HPDE6-E6E7 (cell line): ENCODE results near the gene RPS15.
"Not testable (repeated sequence)": the region's sequence is repeated elsewhere in the genome, so short reads cannot be mapped to it uniquely, and the experiment has no call there.

Experiments
- DNase-seq: peaks from one replicate; pipeline ENCODE4 v3.0.0; 2011; ENCODE audit warnings: missing footprints; ENCODE audit errors: extremely low spot score

Gene RPS15

DNA sequence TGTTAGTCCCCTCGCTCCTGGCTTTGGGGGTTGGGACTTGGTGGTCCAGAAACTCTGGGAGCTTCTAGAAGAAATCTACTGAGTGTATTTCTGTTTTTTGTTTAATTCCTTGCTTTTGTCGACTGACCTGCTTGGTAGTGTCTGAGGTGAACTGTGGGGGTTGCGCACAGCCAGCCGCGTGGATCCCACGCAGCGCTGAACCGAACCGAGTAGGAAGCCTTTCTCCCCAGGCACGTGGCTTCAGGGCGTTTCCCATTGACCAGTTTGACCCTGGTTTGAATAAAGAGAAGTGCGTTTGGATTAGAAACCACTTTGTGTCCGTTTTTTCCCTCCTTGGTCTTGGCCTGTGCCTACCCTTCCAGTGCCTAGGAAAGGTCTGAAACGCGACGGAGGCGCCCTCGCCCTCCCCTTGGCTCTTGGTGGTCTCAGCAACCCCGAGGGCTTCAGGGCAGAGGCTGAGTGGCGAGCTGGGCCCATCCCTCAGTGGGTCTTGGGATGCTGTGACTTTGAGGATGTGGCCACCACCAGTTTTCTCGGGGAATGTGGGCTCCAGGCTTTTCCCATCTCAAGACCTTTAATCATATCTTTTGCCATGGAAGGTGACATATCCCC, 2.7 kb upstream of the RPS15 start:
- DNase-seq: no peak

DNA sequence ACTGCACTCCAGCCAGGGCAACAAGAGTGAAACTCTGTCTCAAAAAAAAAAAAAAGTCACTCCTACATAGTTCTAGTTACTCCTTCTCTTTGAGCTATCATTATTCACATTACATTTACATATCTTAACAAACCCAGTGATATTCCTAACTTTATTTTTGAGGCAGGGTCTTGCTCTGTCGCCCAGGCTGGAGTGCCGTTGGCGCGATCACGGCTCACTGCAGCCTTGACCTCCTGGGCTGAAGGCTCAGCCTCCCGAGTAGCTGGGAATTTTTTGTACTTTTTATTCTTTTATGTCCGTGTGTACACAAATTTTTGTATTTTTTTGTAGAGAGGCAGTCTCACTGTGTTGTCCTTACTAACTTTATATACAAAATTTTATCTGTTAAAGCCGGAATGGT, 587 bp upstream of the RPS15 start:
- no peak for DNase-seq

DNA sequence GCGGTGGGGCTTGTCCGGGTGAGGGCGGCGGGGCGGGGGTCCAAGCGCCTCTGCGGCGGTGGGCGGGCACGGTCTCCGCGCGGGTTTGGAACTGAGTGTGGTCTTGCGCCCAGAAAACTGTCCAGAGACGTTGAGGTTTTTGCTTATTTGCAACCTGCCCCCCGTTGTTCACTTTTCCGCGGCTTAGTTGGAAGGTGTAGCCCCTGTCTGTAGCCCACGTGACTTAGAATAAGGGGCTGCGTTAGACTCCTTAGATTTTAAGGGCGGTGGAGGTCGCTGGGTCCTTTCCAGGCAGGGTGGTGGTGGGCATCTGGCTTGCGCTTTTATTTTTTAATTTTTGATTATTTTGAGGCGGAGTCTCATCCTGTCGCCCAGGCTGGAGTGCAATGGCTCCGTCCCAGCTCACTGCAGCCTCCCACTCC, 748 bp downstream of the RPS15 start:
- DNase-seq: no peak

DNA sequence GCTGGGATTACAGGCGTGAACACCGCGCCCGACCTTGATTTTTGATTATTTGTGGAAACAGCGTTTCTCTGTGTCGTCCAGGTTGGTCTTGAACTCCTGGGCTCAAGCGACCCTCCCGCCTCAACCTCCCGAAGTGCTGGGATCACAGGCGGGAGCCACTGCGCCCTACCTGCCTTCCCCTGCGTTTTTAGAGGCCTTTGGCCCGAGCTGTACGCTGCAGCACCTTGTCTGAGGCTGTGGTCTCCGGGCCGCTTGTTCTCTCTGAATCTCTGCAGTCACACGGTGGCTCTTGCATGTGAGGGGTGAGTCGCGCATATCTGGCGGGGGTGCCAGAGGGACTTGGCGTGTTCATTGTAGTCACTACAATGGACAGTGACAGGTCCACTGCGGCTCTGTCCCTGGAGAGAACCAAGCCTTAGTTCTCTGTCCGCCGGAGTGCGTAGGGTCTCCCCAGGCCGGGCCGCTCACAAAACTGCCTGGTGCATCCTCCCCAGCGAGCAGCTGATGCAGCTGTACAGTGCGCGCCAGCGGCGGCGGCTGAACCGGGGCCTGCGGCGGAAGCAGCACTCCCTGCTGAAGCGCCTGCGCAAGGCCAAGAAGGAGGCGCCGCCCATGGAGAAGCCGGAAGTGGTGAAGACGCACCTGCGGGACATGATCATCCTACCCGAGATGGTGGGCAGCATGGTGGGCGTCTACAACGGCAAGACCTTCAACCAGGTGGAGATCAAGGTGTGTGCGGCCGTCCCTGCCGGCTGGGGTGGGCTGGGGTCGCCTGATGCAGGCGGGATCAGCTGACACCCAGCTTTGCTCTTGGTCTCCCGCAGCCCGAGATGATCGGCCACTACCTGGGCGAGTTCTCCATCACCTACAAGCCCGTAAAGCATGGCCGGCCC, 1.6 kb downstream of the RPS15 start:
- DNase-seq: not testable (repeated sequence)

DNA sequence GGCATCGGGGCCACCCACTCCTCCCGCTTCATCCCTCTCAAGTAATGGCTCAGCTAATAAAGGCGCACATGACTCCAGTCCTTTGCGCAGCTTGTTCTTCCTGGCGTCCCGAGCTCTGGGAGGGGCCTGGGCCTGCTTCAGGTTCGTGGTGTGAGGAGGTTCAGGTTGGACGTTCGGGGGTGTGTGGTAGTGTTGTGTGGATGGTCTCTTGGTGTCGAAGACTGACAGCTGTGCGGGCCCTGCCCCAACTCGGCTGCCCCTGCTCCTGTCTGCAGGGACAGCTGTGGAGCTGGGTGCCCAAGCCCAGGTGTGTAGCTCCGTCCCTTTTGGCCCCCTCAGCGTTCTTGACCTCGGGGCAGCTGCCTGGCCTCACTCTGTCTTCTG, 2.2 kb downstream of the RPS15 start:
- DNase-seq: no peak

DNA sequence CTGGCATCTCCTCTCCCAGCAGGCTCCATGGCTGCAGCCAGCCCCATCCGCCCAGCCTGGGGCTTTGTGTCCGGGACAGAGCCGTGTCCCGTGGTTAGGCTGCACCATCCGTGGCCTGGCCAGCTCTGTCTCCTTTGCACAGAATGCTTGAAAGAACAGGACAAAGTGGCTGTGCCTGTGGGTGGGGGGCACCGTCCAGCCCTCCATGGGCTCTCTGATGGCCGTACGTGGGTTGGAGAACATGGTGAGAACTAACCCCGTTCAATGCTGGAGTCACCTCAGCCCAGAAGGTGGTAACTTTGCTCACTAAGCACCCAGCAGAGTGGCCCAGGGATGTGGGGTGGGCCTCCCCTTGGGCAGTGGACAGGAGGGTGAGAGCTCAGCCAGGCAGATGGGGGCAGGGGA, 2.8 kb downstream of the RPS15 start:
- DNase-seq: no peak

DNA sequence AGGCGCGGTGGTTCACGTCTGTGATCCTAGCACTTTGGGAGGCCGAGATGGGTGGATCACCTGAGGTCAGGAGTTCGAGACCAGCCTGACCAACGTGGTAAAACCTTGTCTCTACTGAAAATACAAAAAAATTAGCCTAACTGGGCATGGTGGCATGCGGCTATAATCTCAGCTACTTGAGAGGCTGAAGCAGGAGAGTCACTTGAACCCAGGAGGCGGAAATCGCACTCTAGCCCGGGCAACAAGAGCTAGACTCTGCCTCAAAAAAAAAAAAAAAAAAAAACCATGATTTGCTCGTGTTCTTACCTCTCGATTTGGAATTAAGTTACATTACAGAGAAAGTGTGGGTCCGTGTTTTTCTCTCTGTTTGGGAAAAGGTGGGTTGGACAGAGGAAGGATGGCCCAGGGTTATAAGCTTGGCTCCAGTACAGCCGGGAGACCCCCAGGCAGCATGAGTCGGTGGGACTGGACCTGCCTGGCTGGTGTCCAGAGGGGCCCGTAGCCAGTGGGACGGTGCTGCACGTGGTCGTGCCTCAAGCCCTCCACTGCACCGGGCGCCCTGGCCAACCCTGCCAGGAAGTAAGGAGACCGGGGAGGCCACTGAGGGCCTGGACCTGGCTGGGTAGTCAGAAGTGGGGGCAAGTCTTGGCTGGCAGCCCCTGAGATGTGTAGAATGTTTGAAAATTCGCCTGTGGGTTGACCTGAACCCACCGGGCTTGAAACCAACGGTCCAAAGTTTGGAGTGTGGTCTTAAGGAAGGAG, 3.7 kb downstream of the RPS15 start:
- DNase-seq: no peak

DNA sequence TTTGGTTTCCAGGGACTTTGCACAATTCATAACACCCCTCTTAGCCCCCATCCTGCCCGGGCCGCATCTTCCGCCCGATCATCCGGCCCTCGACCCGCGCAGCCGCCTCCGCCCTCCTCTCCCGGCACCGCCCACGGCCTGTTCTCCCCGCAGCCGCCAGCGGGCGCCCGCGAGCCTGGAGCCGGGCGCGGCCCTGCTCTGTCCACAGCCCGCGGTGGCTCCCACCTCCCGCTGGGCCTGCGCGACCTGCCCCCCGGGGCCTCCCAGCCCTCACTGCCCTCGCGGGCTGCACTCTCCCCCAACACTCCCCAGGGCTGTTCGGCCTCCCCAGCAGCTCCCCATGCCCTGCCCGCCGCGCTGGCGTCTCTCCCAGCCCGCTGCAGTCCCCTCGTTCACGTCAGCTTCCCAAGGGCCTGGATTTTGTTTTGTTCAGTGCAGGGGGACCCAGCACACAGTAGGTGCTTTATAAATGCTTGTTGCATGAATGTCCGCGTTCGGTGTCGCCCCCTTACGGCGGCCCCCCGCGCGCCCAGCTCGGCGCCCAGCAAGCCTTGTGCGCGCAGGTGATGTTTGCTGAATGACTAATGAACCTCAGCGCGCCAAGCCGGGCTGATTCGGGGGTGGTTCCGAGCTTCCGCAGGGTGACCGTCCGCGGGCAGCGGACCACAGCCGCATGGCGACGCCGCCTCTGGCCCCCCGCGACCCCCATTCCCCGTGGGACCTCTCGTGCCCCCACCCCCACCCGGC, 7.2 kb downstream of the RPS15 start:
- no peak for DNase-seq

DNA sequence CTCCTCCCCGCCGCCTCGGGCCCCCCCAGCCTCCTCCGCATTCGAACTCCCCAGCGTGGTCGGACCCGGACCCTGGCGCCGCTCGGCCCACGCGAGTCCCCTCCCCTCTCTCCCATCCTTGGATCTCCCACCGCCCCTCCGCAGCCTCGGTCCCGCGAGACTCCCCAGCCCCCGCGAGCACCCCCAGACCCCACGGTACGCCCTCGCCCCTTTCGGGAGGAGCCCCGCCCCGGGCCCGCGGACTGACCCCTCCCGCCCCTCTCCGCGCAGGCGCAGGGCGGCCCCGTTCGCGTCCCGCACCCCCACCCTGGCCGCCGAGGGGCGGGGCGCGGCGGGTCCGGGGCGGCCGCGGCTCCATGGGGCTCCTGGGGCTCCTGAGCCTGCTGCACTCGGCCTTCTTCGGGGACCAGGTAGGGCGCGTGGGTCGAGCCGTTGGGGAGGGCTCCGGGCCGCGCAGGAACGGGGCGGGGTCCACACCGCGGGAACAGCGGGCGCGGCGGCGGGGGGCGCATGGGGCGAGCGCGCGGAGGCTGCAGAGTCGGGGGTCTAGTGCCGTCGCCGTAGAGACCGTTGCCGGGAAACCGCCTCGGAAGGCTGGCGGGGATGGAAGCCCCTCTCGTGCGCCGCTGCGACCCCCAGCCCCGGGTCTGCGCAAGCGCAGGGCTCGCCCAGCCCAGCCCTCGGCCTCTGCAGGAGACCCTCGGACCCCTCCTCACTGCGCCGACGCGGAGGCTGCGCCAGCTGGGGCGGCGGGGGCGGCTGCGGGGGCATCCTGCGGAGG, 7.9 kb downstream of the RPS15 start:
- no peak for DNase-seq

DNA sequence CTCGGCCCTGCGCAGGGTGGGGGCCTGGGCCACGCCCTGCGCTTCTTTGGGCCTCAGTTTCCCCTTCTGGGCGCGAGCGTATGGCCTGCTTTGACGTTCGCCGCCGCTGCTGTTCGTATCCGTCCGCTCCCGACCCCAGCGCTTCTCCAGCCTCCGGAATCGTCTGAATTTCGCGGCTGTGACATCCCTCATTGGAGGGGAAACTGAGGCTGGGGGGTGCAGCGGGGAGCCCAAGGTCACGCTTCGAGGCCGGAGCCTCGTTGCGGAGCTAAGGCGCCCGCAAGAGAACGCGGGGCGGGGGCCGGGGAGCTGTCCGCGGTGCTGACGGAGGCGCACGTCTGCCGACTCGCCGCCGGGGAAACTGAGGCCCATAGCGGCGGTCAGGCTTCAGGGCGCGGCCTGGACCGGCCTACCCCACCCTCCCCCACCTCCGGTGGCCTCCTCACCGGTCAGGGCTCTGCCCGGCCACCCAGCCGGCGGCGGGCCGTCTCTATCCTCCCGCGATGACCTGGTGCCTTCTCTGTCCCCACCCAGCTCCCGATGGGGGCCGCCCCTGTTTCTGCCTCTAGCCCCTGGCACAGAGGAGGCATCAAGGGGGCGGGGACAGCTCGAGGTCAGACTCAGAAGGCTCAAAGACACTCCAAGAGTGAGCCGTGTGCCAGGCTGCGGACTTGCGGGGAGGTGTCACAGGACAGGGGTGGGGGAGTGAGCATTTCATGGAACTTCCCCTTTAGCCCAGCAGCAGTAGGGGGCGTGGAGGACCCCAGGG, 8.7 kb downstream of the RPS15 start:
- DNase-seq: no peak

DNA sequence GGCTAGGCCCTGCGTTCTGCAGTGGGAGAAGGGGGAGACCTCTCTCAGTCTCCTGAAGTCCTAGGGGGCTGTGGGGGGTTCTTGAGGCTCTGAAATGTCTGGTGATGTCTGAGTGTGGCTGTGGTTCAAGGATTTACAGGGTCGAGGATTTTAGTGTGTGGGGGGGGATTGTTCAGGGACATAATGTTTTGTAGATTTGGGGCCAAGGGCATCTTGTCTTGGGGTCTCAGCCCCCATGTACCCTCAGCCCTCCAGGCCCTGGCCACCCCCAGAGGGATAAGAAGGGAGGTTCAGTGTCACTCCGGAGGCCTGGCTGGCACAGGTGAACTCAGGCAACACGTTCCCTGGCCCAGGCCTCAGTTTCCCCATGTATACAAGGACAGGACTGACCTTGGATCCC, 9.3 kb downstream of the RPS15 start:
- DNase-seq: no peak

DNA sequence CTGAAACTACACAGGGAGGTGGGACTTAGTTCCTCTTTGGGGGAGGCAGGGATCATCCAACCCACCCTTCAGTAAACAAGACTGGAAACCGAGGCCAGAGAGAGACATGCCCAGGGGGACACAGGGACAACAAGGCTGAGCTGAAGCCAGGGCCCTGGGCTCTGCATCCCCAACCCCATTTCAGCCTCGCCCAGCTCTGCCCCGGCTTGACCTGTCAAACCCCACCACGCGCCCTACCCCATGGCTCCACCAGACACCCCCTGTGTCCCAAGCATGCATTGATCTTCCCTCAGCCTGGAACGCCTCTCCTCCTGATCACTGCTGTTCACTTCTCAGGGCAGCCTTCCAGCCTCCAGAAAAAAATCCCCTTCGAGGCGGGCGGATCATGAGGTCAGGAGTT, 9.7 kb downstream of the RPS15 start:
- no peak for DNase-seq

DNA sequence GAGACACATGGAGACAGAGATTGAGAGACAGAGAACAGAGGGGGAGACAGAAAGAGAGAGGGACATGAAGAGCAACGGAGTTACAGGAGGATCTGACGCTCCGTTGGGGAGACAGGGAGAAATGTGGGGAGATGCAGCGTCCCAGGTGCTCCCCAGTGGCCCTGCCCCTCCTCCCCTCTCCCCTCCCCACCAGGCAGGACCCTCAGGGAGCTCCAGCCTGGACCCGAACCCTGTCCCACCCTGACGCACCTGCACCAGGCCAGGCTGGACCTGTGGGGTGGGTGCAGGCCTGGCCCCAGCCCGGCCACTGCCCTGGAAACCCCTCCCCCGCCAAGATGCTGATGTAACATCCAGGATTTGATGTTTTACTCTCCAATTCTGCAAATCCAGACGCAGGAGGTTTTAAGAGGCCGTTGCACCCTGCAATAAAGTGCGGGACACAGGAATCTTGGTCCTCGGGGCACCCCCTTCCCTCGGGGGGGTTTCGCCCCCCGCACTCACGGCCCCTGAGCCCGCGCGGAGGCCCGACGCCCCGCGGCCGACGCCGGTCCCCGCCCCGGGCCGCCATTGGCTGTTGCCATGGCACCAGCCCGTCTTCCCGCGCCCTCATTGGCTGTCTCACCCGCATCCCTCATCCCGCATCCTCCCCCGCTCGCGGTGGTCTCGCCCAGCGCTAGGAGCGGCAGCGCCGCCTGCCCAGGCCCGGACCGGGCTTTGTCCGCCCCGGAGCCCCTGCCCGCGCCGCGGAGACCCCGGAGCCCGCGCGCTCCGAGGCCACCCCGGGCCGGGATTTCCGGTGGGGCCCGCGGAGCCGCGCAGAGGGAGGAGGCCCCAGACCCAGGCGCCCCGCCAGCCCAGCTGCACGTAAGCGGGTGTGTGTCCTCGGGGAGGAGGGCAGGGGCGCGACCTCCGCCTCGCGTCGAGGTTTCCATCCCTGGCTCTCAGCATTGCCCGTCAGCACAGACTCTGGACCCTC, 11.6 kb downstream of the RPS15 start, which contains the start of gene APC2:
TSS of gene APC2 (plus strand) at position 655 of the 976 bp plus-strand sequence. CDS start 2,881 bp downstream, outside the sequence.
- DNase-seq: no peak

DNA sequence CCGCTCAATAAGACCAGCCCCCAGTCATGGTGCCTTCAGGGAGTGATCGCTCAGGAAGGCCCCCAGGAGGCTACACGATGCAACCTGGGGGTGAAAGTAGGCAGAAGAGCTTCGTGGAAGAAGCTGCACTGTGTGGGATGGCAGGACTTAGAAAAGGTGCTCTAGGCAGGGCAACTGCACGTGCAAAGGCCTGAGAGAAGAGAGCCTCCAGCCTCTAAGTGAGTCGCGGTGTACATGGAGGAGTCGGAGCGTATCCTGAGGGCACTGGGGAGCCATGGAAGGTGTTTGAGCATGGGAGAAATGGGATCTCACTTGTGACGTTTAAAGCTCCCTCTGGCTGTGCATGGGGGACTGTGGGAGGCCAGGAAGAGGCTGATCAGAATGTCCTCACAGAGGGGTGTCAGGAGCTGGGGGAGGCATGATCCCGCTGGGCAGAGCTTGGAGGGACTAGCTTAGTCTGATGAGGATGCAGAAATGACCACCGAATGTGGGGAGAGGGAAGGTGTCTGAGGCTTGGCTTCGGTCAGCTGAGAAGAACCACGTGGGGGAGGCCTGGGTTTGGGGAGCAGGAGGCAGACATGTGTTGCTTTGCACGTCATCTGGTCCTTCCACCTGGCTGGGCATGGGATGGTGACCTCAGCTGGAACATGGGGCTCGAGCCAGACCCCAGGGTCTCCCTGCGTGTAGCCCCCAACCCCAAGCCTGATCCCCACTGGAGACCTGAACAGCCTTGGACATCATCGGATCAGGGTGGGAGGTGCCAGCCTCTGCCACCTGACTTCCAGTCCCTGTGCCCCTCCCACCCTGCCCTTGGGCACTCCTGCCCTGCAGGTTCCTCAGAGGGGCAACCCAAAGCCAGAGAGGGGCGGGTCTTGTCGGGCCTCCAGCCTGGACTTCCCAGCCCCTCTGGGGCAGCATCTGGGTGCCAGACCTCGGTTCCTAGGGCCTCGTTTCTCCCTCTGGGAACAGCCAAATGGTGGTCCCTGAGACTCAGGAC, 12.8 kb downstream of the RPS15 start:
- DNase-seq: no peak

DNA sequence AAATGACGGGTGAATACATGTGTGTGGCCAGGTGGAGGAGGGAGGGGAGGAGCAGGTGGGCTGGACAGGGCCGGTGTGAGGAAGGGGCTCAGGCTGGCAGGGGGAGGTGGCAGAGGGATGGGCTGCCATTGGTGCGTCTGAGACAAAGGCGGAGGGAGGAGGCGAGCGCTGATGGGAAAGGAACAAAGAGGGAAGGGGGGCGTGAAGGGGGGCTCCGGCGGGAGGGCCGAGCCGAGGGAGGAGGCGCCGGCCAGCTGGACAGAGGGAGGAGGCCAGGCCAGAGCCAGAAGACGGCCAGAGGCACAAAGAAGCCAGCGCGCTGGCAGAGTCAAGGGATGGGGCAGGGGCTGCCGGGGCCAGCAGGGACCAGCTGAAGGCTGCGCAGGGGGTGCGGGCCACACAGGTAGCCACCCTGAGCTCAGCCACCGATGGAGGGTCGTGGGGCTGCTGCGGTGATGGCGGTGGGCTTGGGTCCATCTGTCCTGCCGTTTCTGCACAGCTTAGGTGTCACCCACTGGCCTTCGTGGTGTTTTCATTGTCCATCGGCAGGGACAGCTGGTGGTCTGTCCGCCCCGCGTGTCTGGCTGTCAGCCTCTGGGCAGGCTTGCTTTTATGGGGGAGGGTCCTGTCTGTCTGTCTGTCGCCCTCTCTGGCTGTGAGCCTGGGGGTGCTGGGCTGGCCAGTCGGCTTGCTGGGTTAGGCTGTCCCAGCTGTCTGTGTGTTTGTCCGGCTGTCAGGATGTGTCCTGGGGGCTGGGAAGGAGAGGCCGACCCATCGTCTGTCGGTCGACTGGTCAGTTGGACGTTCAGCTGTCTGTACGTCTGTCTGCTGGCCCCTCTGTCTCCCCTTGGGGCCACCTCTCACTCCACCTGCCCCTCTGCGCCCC, 14.0 kb downstream of the RPS15 start:
- no peak for DNase-seq

DNA sequence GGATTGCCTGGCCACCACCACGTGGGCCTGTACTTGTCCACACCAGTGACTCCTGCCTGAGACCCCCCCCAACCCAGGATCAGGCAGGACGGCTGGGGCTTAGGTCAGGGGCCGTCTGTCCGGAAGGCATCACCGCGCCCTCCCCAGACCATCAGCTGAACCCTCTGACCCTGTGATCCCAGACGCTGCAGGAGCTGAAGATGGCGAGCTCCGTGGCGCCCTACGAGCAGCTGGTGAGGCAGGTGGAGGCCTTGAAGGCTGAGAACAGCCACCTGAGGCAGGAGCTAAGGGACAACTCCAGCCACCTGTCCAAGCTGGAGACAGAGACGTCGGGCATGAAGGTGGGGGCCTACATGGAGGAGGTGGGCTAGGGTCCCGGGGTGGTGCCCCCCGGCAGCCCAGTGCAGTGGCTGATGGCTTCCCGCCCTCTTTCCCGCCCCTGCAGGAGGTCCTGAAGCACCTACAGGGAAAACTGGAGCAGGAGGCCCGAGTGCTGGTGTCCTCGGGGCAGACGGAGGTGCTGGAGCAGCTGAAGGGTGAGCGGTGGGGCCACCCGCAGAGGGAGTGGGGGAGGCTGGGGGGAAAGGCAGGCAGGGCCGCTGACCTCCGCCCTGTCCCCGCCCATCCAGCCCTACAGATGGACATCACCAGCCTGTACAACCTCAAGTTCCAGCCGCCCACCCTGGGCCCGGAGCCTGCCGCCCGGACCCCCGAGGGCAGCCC, 14.8 kb downstream of the RPS15 start:
- DNase-seq: no peak
